HG03469 (cell line): ENCODE measurements around the gene PLEKHA1.

Experiments used
- ATAC-seq: cut with Tn5 transposase; IDR thresholded peaks from one replicate; pipeline ENCODE4 v1.9.1; 2021; ENCODE audit warnings: mild to moderate bottlenecking, moderate library complexity, moderate number of reproducible peaks; ENCODE audit not compliant: unreplicated experiment

Gene PLEKHA1

DNA sequence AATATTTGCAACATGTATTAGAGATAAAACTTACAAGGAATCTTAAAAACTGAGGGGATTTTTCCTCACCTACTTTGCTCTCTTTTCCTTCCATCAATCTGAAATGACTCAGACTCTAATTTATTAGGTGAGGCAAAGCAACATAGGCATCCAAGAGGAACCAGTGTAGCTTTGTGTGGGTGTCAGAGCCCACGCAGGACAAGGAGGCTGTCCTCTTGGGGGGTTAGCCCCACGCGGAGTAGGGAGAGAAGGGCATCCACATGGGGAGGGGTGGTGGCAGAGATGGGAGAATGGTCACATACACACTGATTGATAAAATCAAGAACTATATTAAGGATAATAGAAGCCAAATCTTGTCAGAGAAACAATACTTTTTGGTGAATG, 46.1 kb downstream of the PLEKHA1 start:
- ATAC-seq, result no peak

GRCh38 chr10:122421054-122421625, 46.6 kb downstream of the PLEKHA1 start:
- ATAC-seq, result no peak

DNA sequence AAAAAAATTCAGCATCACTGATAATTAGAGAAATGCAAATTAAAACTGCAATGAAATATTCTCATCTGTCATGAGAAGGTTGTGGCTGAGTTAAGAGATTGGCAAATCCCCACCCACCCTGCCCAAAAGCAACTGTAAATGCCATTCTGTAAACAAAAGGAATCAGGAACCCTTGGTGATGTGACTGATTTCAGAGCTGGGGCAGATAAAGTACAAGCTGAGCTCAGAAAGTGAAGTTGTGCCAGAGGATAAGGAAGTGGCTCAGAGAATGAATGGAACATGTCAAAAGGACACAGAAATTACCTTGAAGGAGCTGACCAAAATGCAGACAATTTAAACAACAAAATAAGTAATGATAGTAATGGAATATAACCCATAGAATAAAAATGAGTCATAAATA, 47.2 kb downstream of the PLEKHA1 start:
- ATAC-seq, result no peak

DNA sequence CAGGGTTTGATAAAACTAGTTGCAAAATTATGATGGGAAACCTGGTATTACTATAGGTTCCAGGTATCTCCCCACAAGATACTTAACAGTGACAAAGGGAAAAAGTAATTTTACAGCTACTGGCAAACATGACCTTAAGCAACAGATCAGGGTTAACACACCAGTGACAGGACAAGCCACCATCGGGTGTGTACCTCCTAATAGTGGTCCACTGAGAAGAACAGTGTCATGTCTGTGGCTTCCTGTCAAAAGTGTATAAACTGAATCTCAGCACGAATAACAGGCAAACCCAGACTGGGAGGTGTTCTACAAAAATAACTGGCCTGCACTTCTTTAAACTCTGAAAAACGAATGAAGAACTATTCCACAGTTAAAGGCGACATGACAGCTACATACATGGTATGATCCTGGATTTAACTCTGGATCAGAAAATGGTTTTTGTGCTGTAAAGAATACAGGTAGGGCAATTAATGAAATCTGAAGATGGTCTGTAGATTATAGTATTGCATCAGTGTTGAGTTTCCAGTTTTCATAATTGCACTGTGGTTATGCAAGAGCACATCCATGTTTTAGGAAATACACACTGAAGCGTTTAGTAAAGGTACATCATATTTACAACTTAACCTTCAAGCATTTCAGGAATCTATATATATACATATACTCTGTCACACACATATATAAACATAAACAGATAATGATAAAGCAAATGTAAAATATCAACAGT, 47.9 kb downstream of the PLEKHA1 start:
- ATAC-seq, result no peak

GRCh38 chr10:122424059-122424458, 49.6 kb downstream of the PLEKHA1 start:
- no peak for ATAC-seq

DNA sequence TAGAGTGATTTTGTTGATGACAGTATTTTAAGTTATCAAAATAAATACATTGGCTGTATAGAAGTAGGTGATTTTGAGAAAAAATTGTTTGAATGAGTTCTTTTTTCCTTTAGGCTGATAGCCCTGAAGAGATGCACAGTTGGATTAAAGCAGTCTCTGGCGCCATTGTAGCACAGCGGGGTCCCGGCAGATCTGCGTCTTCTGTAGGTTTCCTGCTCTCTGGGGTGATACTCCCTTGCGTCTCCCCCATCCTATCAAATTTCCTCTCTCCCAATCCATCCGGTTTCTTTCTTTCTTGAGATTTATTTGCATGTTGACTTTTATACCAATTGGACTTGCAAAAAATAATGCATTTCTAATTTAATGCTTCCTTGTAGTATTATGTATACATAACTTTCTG, 52.3 kb downstream of the PLEKHA1 start:
- no peak for ATAC-seq

DNA sequence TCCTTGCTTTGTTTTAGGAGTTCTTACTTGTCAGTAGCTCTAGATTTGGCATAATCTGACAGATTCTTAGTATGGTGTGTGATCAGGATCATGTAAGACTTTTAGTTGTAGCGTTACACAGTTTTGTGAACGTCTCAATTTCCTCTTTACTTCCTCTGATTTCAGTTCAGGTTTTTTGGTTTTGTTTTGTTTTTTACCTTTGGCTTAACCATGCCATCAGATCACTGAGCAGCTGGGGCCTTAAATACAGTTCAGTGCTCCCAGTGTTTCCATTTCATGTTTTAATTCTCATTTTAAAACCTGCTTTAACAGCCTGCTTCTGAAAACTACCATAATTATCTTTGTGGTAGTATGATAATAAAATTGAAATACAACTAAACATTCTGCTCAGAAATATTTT, 52.8 kb downstream of the PLEKHA1 start:
- no peak for ATAC-seq

DNA sequence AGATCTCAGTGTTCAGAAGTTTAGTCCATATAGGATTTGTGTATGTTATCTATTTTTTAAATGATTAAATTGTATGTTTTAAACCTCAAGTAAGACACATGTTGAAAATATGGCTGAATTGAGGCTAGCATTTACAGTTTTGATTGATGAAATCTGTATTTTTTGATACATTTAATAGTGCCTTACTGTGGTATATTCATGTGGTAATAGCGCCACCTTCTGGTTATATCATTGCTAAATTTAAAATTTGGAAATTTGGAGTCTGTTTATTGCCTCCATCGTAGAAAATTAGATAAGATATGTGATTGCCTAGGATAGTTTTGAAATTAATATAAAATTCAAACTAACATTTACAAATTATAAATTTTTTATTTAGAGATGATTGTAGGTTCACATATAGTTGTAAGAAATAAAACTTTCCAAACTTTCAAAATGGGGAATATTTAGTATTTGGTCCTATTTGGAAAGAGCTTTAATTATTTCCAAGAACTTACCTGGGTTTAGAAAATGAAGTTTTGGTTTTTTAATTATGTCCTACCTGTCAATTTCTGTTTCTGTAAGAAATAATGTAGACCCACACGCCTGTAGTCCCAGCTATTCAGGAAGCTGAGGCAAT, 60.8 kb downstream of the PLEKHA1 start:
- ATAC-seq, result no peak

DNA sequence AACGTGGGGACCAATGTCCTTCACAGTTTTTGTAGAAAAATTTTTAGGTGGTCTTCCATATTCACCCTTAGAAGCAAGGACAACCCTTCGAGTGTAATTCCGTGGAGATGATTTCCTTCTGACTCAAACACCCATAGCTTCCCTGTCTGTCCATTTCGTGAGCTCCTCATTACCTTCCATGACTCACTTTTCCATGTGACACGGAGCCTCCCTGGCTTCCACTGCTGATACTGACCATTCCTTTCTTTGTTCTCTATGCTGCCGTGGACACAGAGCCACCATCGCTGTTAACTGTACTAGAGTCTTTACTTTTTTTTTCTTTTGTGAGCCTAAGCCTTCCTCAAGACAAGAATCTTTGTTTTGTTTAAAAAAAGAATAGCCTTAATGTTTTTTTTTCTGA, 67.5 kb downstream of the PLEKHA1 start:
- ATAC-seq, result no peak

DNA sequence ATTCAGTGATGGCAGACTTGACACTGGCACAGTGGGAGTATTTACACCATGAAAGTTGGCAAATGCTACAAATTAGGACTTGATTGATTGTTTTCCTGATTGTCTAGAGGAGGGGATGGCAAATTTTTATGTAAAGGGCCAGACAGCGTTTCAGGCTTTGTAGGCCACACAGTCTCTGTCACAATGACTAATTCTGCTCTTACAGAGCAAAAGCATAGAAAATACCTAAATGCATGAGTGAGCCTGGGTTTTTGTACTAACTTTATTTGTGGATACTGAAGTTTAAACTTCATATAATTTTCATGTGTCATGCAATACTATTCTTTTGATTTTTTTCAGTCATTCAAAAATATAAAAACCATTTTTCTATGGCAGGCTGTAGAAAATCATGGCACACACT, 71.0 kb downstream of the PLEKHA1 start:
- no peak for ATAC-seq

- no peak for ATAC-seq
Observed at GRCh38 chr10:122445904-122446303, 71.4 kb downstream of the PLEKHA1 start.

DNA sequence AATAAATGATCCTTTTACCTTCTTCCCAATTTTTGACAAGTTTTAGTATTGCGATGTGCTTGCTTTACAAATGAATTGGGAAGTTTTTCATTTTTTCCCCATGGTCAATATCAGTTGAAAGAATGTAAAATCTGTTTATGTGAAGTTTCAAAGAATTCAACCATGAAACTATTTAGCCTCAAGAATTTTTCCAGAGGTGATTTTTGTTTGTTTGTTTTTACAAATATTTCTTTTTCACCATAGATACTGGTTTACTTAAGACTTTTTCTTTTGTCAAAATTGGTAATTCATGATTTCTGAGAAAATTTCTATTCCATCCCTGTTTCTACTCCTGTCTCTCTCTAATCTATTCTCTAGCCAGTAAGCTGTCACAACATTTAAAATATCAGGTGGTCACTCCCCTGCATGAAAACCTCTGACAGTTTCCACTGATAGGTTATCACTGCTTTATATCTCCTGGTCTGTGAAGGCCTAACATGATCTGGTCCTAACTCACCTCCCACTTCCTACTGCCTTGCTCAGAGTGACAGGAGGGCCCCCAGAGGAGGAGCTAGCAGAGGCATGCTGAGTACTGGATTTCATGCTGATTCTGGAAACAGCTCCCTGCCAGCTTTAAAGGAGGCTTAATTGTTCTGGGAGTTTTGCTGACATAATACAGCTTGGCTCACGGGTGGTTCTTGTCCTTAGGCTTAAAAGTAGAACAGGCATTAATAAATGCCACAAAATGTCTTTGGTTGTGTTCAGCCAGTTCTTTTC, 72.3 kb downstream of the PLEKHA1 start:
- ATAC-seq, result no peak

DNA sequence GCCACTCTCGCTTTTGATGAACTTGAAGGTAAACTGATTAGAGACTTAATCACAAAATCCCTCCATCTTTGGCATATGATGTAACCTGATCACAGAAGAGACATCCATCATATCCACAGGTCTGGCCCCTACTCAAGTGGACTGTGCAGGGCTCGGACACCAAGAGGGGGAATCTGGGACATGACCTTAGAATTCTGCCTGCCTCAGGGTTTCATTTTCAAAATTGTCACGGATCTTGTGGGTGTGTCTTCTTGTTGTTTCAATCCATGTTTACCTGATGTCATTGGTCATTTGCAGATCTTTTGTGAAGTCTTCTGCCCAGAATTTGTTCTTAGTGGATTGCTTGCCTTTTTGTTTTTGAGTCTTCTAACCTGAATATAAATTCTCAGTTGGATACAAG, 74.1 kb downstream of the PLEKHA1 start:
- no peak for ATAC-seq

DNA sequence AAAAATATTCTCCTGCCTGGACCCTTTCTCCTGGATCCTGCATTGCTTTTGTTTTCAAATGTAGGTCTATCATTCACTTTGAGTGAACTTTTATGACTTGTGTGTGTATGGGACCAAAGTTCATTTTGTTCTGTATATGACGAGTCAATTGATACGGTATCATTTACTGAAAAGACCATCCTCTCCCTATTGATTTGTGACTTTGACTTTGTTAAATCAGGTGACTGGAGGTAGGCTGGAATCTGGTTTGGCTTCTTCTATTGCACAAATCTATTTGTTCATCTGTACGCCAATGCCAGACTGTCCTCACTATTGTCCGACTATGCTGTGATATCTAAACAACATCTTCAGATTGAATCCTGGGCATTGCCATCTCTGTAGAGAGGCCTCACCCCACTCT, 74.6 kb downstream of the PLEKHA1 start:
- no peak for ATAC-seq

- no peak for ATAC-seq
Observed at GRCh38 chr10:122450353-122450990, 76.0 kb downstream of the PLEKHA1 start.

DNA sequence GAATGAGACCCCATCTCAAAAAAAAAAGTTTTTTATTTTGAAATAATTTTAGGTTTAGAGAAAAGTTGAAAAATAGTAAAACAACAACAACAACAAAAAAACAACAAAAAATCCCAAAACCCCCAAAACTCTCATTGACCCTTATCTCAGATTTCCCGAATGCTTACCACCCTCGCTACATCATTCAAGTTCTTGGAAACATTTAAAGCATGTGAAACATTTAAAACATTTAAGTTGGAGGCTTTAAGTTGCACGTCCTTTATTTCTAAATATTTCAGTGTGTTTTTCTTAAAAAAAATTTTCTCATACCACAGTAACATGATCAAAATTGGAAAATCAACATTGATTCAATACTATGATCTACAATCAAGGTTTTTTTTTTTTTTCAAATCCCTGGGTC, 79.6 kb downstream of the PLEKHA1 start:
- ATAC-seq, result no peak

DNA sequence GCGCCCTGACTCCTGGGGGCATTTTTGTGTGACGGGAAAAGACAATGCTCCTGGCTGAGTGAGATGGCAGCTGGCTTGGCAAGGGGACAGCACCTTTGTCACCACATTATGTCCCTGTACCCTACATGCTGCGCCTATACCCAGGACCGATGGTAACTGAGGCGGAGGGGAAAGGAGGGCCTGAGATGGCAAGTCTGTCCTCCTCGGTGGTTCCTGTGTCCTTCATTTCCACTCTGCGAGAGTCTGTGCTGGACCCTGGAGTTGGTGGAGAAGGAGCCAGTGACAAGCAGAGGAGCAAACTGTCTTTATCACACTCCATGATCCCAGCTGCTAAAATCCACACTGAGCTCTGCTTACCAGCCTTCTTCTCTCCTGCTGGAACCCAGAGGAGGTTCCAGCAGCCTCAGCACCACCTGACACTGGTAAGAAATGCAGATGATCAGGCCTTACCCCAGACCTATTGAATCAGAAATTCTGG, 80.1 kb downstream of the PLEKHA1 start, which contains the start of gene ARMS2:
TSS of gene ARMS2 (plus strand) at position 51 of the 478 bp plus-strand sequence. CDS start at position 126, 75 bp downstream.
- ATAC-seq, result no peak

GRCh38 chr10:122455376-122456079, 81.0 kb downstream of the PLEKHA1 start:
- no peak for ATAC-seq

DNA sequence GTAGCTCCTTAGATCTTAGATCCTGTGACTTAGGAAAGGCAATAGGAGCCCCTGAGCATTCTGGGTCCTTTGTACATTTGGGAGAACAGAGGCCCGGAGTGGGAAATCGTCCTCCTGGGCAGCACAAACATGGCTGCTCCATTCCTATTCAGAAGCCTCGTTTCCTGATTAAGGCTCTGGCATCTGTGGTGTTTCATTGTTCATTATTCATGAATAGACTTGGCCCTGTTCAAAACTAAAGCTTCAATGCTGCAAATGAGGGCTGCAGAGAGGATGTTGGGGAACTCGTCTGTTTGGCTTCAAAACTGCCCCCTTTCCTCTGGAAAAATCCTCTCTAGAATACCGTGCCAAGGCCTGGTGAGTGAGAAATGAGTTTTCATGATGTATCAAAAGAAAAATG, 83.4 kb downstream of the PLEKHA1 start:
- ATAC-seq, result no peak

DNA sequence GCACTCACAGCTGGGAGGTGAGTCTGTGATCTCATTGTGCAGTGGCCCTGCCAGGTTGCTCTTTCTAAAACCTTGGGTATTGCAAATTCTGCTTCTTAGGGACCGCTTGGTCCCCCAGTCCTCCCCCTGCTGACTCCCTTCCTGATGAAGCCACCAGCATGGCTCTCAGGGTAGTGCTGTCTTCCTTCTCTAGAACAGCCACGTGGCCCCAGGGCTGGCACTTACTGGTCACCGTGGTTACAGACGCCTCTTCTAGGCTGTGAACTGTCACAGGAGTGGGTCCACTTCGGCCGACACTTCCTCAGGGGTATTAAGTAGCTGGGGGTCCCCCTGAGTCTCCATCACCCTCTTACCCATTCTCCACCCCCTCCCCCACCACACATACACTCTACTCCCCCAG, 84.2 kb downstream of the PLEKHA1 start:
- no peak for ATAC-seq
